Activated CD8-positive, alpha-beta memory T cell treated with anti-CD3 and anti-CD28 coated beads for 1 hour (primary cell): ENCODE data around the gene DPYSL4.
"Not testable (repeated sequence)": the region's sequence is repeated elsewhere in the genome, so short reads cannot be mapped to it uniquely, and the experiment has no call there.

Experiments used
- DNase-seq, 2 donors: peaks; one replicate each; pipeline ENCODE4 v3.0.0-alpha.2; 2020; ENCODE audit warnings: low read depth in 1 of 2; ENCODE audit errors: extremely low read depth in 1 of 2

The DPYSL4 gene

DNA sequence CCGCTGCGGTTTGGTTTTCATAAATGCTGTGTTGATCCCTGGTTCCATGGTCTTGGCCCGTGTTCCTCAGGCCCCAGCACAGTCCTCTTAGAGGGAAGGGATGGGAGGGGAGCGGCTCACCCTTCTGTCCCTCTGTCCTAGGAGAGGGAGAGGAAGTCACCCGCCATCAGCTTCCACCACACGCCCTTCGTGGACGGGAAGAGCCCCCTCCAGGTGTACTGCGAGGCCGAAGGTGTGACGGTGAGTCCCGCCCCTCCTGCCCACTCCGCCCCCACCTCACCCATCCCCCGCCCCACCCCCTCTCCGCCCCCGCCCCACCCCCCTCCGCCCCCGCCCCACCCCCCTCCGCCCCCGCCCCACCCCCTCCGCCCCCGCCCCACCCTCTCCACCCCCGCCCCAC lies 37.5 kb upstream of the DPYSL4 start:
- DNase-seq: no peak

DNA sequence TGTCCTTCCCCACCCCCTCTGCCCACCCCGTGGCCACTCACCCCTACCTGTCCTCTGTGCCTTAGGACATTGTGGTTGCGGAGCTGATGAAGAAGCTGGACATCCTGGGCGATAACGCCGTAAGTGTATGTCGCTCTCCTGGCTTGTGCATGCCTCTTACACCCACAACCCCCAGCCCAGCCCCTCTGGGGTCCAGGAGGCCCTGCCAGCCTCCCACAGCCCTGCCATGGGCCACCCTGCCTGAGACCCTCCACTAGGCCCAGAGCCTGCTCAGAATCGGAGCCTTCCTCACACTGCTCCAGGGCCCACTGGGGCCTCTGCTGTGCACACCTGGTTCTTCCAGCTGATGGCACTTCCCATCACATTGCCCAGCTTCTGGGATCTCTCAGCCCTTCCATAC lies 36.8 kb upstream of the DPYSL4 start:
- no peak for DNase-seq

DNA sequence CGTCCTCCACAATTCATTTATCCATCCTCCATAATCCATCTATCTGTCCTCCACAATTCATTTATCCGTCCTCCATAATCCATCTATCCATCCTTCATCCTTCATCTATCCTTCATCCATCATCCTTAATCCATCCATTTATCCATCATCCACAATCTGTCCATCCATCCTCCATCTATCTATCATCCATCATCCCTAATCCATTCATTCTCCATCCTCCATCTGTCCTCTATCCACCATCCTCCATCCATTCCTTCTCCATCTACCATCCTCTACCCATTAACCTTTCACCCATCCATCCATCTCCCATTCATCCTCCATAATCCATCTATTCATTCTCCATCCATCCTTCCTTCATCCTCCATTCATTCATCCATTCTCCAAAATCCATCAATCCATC lies 36.0 kb upstream of the DPYSL4 start:
- no peak for DNase-seq

DNA sequence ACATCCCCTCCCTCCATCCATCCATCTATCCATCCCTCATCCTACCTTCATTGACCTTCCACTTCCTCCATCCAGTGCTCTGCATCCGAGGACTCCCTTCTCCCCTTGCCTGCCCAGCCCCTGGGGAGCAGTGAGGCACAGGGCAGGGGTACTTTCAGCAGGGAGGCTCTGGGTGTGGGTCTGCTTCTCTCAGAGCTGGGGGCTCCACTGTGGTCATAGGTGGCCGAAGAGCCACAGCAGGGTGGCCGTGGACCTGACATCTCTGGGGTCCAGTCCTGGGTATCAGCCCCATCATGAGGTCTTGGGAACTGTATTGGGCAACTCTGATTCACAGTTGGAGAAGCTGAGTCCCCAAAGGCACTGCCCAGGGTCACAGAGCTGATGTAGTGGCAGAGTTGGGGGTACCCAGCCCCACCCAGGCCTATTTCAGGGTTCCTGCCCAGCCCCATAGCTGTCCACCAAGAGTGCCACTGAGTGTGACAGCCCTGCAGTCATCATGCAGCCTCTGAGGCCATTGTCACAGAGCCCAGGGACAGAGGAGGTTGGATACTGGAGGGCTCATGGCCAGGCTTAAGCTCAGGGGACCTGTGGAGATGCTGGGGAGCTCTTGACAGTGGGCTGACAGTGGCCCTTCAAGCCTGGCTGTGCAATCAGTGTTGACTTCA lies 35.3 kb upstream of the DPYSL4 start:
- DNase-seq: no peak

DNA sequence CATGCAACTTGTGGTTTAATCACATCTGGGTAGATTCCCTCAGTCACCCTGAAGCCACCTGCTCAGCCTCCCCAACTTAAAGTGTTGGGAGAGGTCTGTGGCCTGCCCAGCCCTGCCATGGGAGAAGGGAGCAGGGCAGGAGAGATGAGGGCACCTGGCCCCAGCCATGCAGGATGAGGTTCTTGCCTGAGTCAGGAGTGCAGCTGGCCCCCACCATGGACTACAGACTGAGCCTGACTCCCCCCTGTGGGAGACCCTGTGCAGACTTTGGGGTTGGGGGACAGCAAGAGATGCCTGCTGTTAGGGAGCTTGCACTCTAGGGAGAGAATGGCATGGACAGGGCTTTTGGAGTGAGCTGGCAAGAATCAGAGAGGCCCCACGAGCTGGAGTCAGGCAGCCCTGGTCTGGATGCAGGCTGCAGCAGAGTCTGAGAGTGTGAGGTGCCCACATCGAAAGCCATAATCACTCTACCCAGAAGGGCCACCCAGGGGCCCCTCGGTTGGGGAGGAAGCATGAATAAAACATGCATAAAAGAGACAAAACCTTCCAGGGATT lies 34.7 kb upstream of the DPYSL4 start:
- DNase-seq: no peak

DNA sequence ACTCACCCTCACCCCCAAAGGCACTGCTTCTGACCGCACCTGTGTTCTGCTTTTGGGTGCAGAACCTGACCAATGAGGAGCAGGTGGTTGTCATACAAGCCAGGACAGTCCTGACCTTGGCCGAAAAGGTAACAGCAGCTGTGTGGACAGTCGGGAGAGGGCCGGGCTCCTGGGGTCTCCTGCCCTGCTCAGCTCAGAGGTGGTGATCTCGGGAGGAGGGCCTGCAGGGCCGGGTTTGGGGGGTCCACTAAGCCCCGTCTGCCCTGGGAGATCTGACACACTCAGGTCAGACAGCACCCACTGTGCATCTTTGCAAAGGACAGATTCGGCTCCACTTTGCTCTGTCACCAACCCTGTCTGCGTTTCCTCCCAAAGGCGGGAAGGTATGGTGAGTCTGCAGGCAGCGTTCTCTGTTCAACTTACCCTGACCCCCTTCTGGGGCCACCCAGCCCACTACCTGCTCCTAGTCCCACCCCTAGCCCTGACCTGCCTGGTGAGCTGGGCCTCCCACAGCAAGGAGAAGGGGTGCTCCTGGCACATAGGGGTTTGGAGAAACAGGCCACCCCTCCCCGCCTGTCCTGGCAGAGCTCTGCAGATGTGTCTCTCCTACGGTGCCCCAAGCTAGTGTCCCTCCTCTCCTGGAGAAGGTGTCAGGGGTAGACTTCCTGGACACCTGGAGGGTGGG lies 33.7 kb upstream of the DPYSL4 start:
- no peak for DNase-seq

DNA sequence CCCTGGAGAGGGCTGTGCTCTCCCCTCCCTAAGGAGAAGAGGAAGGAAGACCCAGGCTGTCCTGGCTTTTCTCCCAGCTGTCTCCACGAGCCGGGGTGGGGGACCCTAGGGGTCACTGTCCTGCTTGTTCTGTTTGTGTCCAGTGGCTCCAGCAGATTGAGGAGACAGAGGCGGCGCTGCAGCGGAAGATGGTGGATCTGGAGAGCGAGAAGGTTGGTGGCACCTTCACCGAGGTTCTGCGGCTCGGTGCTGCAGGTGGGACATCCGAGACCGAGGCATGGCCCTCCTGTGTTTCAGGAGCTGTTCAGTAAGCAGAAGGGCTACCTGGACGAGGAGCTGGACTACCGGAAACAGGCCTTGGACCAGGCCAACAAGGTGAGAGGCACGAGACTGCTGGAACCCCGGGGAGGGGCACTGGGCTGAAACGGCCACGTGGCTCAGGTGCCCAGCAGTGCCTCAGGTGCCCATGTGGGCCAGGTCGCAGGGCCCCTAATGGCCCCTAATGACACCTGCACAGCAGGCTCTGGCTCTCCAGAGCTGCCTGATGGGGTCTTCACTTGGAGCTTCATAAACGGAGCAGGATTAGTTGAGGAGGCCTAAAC lies 33.0 kb upstream of the DPYSL4 start:
- DNase-seq: no peak

DNA sequence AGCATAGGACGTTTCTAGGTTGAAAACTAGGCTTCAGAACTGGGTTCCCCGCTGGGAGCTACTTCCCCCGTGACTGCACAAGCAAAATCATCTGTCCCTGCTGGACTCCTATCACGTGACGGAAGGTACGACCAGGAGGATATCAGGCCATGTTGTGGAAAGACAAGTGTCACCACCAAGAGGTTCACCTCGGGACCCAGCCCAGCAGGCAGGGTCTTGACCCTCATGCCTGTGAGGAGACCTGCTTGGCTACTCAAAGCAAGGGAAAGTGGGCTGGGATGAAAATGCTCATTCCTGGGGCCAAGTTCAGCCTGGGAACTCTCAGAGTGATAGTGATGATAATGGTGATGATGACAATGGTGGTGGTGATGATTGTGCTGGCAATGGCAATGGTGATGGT lies 32.3 kb upstream of the DPYSL4 start:
- DNase-seq: no peak

DNA sequence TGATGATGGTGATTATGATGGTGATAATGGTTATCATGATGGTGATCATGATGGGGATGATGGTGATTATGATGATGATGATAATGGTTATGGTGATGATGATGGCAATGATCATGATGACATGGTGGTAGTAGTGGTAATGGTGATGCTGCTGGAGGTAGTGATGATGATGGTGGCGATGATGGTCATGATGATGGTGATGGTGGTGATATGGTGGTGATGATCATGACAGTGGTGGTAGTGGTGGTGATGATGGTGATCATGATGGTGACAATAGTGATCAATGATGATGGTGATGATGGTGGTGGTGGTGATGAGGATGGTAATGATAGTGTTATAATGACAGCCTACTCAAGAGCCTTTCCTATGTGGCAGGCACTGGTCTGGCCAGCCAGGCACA lies 31.8 kb upstream of the DPYSL4 start:
- no peak for DNase-seq

DNA sequence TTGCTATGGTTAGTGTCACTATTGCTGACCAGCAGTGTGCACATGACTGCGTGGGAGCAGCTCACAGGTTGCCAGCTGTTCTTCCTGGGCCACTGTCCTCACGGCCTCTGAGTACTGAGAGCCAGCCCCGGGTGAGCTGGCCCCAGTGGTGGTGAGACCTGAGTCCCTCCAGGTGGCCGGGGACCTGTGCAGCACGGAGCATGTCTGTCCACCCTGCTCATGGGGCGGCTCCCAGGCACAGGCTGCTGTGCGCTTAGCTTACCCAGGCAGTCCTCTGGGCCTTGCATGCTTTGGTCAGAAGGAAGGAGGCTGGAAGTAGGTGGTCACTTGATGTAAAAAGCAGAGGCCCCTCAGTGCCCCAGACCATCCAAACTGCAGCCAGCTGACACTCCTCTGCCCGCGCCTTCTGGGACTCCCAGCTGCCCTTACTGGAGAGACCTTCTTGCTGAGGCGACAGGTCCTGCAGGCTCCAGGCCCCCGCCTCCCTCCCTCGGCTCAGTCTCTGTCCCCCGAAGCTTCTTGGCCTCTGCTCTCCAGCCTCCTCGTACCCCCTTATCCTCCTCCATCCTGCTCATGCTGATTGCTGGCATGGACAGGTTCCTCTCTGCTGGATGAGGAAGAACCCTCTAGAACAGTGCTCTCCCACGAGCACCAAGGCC lies 30.9 kb upstream of the DPYSL4 start:
- DNase-seq: no peak

DNA sequence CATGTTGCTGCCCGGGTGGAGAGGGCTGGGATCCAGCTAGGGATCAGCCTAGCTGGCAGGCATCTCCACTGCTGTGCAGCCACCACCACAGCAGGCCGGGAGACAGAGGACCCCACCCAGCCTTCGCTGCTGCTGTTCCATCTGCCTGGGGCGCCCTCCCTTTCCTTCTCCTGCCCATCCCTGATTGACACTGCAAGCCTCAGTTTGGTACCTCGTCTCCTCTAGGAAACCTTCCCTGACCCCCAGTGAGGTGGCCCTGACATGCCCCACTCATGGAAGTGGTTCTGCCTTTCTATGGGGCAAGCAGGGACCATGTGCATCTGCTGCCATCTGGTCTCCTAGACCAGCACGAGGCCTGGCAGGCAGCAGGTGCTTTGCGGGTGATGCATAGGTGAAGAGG lies 30.4 kb upstream of the DPYSL4 start:
- DNase-seq: no peak

DNA sequence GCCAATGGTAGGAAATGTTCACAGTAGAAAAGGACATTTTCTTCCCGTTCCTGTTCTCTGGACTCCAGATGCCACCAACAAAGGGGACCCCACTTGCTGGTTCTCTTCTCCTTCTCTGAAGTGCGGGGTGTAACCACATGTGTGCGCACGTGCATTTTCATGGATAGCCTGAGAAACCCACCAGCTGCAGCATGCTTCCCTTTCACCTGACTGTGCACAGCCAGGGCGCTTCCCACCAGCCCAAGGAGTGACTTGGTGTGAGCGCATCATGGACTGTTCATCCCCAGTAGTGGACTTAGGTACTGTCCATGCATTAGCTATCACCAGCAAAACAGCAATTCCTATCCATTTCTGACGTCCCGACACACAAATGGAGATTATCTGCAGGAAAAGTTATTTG lies 29.6 kb upstream of the DPYSL4 start:
- no peak for DNase-seq

DNA sequence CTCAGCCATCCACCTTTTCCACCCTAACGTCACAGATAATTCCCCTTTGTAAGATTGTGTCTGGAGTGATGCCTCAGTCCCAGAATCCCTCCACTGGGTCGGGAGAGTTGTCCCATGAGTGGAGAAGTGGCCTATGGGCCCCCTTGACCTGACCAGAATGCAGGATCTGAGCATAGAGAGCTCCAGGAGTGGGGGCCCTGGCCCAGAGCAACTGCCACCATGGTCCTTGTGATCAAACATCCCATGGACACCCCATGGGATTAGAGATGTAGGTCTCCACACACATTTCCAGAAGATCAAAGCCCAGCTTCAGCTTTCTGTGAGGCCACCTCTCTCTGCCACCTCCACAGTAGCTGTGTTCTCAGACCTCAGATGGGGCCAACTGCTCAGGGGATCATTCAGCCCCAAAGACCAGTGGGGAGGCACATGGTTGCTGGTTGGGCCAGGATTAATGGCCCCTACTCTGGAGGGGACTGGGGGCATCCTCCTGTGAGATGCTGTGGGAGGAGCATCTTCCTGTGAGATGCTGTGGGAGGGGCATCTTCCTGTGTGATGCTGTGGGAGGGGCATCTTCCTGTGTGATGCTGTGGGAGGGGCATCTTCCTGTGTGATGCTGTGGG lies 28.5 kb upstream of the DPYSL4 start:
- no peak for DNase-seq

DNA sequence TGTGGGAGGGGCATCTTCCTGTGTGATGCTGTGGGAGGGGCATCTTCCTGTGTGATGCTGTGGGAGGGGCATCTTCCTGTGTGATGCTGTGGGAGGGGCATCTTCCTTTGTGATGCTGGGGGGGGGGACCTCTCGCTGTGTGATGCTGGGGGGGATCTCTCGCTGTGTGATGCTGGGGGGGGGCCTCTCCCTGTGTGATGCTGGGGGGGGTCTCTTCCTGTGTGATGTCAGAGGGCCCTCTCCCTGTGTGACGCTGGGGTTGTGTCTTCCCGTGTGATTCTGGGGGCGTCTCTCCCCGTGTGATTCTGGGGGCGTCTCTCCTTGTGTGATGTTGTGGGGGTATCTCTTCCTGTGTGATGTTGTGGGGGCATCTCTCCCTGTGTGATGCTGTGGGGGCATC lies 27.9 kb upstream of the DPYSL4 start:
- DNase-seq: no peak

DNA sequence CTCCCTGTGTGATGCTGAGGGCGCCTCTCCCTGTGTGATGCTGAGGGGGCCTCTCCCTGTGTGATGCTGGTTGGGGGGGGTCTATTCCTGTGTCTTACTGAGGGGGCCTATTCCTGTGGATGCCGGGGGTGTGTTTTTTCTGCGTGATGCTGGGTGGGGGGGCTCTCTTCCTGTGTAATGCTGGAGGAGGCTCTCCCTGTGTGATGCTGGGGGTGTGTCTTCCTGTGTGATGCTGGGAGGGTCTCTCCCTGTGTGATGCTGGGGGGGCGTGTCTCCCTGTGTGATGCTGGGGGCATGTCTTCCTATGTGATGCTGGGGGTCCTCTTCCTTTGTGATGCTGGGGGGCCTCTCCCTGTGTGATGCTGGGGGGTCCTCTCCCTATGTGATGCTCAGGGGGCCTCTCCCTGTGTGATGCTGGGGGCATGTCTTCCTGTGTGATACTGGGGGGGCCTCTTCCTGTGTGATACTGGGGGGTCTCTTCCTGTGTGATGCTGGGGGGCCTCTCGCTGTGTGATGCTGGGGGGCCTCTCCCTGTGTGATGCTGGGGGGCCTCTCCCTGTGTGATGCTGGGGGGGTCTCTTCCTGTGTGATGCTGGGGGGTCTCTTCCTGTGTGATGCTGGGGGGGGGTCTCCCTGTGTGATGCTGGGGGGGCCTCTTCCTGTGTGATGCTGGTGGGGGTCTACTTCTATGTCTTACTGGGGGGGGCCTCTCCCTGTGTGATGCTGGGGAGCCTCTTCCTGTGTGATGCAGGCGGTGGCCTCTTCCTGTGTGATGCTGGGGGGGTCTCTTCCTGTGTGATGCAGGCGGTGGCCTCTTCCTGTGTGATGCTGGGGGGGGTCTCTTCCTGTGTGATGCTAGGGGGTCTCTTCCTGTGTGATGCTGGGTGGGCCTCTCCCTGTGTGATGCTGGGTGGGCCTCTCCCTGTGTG lies 27.2 kb upstream of the DPYSL4 start:
- not testable (repeated sequence) for DNase-seq

DNA sequence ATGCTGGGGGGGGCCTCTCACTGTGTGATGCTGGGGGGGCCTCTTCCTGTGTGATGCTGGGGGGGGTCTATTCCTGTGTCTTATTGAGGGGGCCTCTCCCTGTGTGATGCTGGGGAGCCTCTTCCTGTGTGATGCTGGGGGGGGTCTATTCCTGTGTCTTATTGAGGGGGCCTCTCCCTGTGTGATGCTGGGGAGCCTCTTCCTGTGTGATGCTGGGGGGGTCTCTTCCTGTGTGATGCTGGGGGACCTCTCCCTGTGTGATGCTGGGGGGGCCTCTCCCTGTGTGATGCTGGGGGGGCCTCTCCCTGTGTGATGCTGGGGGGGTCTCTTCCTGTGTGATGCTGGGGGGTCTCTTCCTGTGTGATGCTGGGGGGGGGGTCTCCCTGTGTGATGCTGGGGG lies 26.5 kb upstream of the DPYSL4 start:
- not testable (repeated sequence) for DNase-seq

DNA sequence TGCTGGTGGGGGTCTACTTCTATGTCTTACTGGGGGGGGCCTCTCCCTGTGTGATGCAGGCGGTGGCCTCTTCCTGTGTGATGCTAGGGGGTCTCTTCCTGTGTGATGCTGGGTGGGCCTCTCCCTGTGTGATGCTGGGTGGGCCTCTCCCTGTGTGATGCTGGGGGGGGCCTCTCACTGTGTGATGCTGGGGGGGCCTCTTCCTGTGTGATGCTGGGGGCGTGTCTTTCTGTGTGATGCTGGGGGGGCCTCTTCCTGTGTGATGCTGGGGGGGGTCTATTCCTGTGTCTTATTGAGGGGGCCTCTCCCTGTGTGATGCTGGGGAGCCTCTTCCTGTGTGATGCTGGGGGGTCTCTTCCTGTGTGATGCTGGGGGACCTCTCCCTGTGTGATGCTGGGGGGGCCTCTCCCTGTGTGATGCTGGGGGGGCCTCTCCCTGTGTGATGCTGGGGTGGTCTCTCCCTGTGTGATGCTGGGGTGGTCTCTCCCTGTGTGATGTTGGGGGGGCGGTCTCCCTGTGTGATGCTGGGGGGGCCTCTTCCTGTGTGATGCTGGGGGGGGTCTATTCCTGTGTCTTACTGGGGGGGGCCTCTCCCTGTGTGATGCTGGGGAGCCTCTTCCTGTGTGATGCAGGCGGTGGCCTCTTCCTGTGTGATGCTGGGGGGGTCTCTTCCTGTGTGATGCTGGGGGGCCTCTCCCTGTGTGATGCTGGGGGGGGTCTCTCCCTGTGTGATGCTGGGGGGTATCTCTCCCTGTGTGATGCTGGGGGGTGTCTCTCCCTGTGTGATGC lies 25.7 kb upstream of the DPYSL4 start:
- not testable (repeated sequence) for DNase-seq

DNA sequence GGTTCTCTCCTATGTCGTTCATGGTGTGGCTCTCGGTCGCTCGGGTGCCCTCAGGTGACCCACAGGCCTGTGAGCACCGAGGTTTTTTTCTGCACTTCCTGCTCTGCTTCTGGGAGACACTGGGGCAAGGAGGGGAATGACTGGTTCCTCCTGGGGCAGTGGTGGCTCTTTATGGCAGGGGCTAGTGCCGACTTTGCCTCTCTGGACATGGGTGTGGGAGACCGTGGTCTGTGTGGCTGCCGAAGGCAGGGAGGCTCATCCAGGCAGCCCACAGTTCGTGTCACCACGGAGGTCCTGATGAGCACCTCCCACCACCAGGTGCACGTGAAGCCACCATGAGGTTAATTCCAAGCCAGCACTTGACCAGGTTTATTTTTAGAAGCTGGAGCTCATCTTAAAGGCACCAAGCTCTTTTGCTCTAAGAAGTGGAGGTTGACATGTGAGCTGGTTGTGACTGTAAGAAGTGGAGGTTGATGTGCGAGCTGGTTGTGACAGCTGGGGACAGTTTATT lies 24.7 kb upstream of the DPYSL4 start:
- DNase-seq: no peak
